GM13977 (cell line): ENCODE data around the gene DDI1.

ENCODE experiments used
- DNase-seq: peaks from one replicate; pipeline ENCODE4 v3.0.0; 2012; ENCODE audit warnings: low spot score
- in situ Hi-C: fragments of 300-500 bp; cut with MboI; formaldehyde crosslinking; loops from one replicate; pipeline ENCODE4 v1.12.0; 2022; ENCODE audit warnings: low sequenced_read_pairs, low pct_unique_long_range_greater_than_20kb, mixed read lengths, inconsistent platforms; ENCODE audit not compliant: unreplicated experiment
- TF ChIP-seq, protein P1 (sequence below): IDR thresholded peaks from 2 replicates; pipeline ENCODE4 v1.5.1; 2012; ENCODE audit warnings: mild to moderate bottlenecking, control low read depth; ENCODE audit not compliant: insufficient read depth; ENCODE audit errors: extremely low read depth, missing control alignments

DDI1 gene

DNA sequence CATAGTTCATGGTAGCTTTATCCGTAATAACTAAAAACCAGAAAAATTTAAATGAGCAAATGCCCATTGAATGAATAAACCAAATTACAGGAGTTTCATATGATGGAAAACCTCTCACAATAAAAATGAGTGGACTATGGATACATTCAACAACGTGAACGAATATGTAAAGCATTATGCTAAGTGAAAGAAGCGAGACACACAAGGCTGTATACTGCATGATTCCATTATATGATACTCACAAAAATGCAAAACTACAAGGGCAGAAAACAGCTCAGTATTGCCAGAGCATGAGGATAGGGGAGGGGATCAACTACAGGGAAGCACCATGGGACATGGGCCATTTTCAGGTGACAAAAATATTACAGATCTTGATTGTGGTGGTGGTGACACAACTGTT is 22.2 kb downstream of the DDI1 start:
- in situ Hi-C loops: no loop called here
- DNase-seq: no peak
- TF ChIP-seq, protein P1, sequence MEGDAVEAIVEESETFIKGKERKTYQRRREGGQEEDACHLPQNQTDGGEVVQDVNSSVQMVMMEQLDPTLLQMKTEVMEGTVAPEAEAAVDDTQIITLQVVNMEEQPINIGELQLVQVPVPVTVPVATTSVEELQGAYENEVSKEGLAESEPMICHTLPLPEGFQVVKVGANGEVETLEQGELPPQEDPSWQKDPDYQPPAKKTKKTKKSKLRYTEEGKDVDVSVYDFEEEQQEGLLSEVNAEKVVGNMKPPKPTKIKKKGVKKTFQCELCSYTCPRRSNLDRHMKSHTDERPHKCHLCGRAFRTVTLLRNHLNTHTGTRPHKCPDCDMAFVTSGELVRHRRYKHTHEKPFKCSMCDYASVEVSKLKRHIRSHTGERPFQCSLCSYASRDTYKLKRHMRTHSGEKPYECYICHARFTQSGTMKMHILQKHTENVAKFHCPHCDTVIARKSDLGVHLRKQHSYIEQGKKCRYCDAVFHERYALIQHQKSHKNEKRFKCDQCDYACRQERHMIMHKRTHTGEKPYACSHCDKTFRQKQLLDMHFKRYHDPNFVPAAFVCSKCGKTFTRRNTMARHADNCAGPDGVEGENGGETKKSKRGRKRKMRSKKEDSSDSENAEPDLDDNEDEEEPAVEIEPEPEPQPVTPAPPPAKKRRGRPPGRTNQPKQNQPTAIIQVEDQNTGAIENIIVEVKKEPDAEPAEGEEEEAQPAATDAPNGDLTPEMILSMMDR: no peak

DNA sequence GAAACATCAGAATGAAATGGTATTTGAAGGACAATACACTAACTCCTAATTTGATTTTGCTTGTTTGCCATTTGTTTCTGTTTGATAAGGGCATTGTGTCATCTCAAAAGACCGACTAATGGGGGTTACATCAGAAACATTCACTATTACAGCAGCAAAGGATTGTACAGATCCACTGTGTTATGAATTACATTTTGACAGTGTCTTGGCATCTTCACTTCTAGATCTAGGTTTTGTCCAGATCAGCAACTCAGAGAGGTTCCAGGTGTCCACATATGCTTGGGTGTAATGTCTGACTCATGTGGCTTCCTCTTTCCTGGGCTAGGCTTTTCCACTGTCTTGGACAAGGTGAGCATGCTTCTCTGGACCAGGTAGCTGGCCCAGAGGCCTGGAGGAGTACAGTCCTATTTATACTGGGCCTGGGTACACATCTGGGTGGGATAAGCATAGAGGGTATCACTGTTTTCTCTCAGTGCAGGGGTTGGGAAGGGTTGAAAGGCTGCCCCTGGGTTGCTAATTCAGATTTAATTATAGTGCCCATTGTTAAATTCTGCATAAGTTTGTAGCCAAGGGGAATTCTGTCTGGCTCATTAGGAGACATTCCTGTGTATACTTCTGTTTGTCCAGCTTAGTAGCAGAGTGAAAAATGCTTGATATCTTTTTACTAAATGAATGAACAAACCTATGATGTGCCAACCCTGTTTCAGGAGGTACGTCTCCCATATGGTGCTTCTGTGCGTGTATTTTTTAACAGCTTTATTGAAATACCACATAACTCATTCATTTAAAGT is 23.8 kb downstream of the DDI1 start:
- TF ChIP-seq, protein P1: no peak

DNA sequence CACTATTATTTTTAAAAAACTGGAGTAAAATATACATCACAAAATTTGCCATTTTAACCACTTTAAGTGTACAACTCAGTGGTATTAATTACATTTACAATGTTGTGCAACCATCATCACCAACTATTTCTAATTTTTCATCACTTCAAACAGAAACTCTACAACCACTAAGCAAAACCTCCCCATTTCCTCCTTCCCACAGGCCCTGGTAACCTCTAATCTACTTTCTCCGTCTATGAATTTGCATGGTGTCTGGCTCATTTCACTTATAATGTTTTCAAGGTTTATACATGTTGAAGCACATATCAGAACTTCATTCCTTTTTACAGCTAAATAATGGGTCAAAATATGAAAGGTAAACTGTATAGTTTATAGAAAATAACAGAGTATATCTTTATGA is 24.4 kb downstream of the DDI1 start:
- no peak for DNase-seq
- in situ Hi-C loops: no loop called here
- TF ChIP-seq, protein P1: no peak

More for the DNA sequence above, 23.8 kb downstream of the DDI1 start:
- in situ Hi-C loops: no loop called here
- no peak for DNase-seq

DNA sequence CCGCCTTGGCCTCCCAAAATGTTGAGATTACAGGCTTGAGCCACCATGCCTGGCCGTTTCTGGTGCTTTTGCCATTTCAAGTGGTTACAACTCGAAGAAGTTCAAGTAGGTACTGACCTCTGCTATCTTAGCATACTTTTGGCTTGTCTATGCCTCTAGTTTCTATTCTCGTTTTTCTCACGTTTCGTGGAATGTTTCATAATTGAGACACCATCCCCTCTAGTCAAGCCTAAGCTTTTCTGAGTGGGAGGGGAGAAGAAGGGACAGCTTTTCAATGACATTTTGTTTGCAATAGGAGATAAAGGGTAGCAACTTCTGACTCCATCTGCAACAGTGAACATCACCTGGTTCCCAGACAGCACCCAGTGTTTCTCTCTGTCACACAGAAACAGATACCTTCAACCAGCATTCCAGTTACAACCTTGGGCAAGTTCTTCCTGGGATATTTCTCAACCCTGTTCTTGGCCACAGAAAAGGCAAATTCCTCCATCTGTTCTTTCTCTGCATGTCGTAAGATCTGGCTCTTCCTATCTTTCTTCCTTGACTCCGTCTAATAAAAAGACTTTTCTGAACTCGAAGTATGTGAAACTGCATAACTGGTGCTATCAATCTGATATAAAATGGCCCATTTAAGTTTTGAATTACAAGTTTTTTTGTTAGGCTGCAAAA is 25.5 kb downstream of the DDI1 start:
- in situ Hi-C loops: no loop called here
- TF ChIP-seq, protein P1: no peak
- DNase-seq: no peak

DNA sequence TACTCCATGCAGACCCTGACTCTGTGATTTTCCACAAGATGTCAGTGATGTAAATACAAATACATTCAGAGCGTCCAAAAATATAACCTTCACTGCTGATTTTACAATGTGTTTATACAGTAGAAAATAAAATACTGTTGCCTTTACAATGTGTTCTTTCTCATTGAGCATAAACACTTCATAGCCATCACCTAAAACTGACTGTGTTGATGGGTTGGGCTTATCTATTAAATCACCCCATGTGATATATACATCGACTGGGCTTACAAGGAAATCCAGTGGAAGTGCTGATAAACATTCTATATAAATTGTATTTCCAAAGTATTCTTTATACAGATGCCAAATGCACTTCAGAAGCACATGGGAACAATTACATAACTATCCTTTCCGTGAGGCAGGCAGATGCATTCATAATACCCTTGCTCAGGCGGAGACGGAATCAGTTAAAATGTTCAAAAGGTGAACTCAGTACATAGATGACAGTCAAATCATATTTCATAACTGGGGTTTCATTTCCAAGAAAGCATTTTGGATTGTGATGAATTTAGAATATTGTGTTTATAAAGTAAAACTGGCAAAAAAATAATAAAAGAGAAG is 27.7 kb downstream of the DDI1 start:
- TF ChIP-seq, protein P1: no peak
- in situ Hi-C loops: no loop called here
- no peak for DNase-seq

DNA sequence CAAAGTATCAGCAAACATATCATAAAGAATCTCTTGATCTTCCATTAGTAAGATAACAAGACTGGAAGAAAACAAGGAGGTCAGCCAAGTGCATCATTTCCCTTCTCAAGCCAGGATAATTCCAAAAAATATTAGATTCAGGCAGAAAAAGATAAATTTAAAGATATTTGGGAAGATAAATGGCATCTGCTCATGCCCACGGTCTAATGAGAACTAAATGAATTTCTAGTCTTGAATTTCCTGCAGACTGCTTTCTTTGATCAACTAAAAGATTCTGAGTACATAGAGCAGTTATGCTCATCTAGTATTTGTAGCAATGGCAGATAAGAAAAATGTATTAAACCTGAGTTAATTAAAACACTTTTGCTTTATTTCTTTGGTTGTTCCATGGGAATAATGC is 31.1 kb downstream of the DDI1 start:
- in situ Hi-C loops: no loop called here
- no peak for DNase-seq

More for the DNA sequence above, 31.1 kb downstream of the DDI1 start:
- TF ChIP-seq, protein P1: no peak
